Breast epithelium (tissue), 3 donors: Measurements from ENCODE around the gene ZNF534.

Source experiments
- CTCF ChIP-seq, 3 donors: fragments of 450-650 bp; IDR thresholded peaks; one replicate each; pipeline ENCODE4 v1.5.1; 2016 to 2017; ENCODE audit warnings: antibody characterized with exemption in 3 of 3, mild to moderate bottlenecking in 3 of 3, moderate library complexity in 3 of 3
- POLR2A ChIP-seq: fragments of 450-650 bp; IDR thresholded peaks from one replicate; pipeline ENCODE4 v1.6.1; 2016; ENCODE audit warnings: antibody characterized with exemption, mild to moderate bottlenecking, moderate library complexity
- POLR2AphosphoS5 ChIP-seq, 3 donors: sonication (generic); formaldehyde crosslinking; IDR thresholded peaks; one replicate each; pipeline ENCODE4 v1.6.1; 2017; ENCODE audit warnings: antibody characterized with exemption in 3 of 3

- TF ChIP-seq CTCF (IDR thresholded peaks at IDR 0.05): no peak
- TF ChIP-seq POLR2AphosphoS5 (IDR thresholded peaks at IDR 0.05): peak in 1 of 3 donors; percentile 20
- no peak for TF ChIP-seq POLR2A
Measured at GRCh38 chr19:52453324-52454094, 24.6 kb downstream of the ZNF534 start, which contains the start of gene ZNF578.
